ENCODE measurements around the gene COA1.
"Not testable (repeated sequence)": the region's sequence is repeated elsewhere in the genome, so short reads cannot be mapped to it uniquely, and the experiment has no call there.

Gene COA1

GRCh38 chr7:43726466-43726865, 2.9 kb downstream of the COA1 start:
- no peak for DNase-seq

GRCh38 chr7:43725251-43725650, 4.1 kb downstream of the COA1 start:
- no peak for DNase-seq

DNA sequence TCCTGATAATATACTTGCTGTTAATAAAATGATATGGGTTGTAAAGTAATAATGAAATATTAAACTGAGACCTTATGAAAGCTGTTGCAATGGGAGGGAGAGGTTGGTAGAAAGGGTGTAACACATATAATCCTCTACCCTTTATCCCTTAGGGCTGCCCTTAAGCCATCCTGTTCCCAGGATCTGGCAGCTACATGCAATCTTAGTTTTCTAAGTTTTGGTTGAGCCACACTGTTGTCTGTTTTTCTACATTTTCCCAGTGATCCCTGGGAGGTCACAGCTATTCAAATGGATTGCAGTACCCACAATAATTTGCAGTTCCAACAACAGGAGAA, 6.3 kb downstream of the COA1 start:
- no peak for DNase-seq

- DNase-seq = peak; percentile 18 to 64
Observed at GRCh38 chr7:43721193-43721806, 8.0 kb downstream of the COA1 start.

DNA sequence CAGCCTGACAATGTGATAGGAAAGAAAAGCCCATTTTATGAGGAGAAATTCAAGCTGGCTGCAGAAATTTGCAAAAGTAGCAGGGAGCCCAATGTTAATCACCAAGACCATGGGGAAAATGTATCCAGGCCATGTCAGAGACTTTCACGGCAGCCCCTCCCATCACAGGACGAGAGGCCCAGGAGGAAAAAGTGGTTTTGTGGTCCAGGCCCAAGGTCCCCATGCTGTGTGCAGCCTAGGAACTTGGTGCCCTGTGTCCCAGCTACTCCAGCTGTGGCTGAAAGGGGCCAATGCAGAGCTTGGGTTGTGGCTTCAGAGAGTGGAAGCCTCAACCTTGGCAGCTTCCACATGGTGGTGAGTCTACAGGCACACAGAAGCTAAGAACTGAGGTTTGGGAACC, 12.7 kb downstream of the COA1 start:
- no peak for DNase-seq

DNA sequence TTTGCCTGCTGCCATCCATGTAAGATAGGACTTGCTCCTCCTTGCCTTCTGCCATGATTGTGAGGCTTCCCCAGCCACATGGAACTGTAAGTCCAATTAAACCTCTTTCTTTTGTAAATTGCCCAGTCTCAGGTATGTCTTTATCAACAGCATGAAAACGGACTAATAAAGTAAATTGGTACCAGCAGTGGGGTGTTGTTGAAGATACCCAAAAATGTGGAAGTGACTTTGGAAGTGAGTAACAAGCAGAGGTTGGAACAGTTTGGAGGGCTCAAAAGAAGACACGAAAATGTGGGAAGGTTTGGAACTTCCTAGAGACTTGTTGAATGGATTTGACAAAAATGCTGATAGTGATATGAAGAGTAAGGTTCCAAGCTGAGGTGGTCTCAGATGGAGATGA, 13.4 kb downstream of the COA1 start:
- not testable (repeated sequence) for DNase-seq

DNA sequence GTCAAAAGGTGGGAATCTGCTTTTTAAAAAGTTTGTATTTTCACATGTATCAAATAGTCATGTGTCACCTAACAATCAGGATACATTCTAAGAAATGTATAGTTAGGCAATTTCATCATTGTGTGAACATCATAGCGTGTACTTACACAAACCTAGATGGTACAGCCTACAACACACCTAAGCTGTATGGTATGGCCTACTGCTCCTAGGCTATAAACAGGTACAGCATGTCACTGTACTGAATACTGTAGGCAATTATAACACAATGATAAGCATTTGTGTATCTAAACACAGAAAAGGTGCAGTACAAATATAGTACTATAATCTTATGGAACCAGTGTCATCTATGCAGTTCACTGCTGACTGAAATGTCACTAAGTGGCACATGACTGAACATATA, 17.8 kb downstream of the COA1 start:
- DNase-seq = no peak

DNA sequence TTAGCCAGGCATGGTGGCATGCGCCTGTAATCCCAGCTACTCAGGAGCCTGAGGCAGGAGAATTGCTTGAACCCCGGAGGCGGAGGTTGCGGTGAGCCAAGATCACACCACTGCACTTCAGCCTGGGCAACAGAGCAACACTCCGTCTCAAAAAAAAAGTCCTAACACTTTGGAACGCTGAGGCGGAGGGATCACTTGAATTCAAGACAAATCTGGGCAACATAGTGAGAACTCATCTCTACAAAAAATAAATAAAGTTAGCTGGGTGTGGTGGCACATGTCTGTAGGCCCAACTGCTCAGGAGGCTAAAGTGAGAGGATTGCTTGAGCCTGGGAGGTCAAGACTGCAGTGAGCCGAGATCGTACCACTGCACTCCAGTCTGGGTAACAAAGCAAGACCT, 21.3 kb downstream of the COA1 start:
- not testable (repeated sequence) for DNase-seq

- no peak for DNase-seq
Observed at GRCh38 chr7:43703573-43703972, 25.8 kb downstream of the COA1 start.

GRCh38 chr7:43702974-43703373, 26.3 kb downstream of the COA1 start:
- DNase-seq = no peak

DNA sequence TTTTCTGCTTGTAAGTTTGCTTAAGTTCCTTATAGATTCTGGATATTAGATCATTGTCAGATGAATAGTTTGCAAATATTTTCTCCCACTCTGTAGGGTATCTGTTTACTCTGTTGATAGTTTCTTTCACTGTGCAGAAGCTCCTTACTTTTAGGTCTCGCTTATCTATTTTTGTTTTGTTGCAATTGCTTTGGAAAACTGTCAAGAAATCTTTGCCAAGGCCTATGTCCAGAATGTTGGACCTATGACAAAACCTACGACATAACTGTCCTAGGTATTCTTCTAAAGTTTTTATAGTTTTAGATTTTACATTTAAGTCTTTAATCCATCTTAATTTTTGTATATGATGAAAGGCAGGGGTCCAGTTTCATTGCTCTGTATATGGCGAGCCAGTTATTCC, 27.4 kb downstream of the COA1 start:
- DNase-seq = no peak

GRCh38 chr7:43701500-43701854, 27.8 kb downstream of the COA1 start:
- no peak for DNase-seq

DNA sequence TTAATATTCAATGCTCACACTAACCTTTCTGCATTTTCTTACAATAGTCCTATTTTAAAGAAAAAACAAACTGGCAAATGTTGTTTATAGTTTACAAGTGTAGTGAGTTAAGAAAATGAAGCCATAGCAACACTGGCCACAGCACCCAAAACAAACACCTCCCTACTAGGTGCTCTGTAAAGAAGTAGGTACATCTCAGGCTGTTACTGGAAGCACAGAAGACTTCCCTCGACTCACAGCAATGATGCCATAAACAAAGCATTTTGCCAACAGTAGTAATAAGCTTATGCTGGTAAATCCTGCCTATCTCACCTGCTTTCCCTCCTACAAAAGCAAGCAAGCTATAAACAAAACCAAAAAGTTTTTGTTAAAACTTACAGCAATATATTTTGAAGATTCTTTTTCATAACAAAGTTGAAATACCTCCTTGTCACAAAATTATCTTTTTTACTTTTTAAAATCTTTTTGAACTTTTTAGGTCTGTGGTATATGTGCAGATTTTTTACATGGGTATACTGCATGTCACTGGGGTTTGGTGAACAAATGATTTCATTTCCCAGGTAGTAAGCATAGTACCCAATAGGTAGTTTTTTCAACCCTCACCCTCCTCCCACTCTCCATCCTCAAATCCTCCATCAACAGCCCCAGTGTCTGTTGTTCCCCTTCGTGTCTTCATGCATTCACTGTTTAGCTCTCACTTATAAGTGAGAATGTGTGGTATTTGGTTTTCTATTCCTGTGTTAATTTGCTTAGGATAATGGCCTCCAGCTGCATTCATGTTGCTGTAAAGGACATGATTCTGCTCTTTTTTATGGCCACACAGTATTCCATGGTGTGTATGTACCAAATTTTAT, 28.4 kb downstream of the COA1 start:
- DNase-seq = no peak

DNA sequence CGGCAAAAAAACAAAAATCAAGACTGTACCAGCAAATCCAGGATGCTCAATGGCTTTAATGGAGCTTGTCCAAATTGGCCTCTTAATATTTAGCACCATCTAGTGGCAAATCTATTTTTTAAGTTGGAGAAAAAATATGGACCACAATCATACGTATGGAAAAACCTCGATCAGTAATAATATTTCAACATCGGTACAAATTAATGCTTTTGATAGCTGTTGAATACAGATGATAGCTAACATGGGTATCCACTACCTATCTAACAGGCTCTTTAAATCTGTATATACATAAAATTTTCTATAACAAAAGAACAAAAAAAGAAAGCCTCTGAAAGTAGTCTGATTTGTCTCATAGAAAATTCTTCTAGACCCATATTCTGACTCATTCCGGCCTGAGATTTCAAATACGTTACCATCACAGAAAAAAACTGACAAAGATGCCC, 29.2 kb downstream of the COA1 start:
- DNase-seq = peak; percentile 32 to 64

GRCh38 chr7:43698460-43699255, 30.7 kb downstream of the COA1 start:
- no peak for DNase-seq

DNA sequence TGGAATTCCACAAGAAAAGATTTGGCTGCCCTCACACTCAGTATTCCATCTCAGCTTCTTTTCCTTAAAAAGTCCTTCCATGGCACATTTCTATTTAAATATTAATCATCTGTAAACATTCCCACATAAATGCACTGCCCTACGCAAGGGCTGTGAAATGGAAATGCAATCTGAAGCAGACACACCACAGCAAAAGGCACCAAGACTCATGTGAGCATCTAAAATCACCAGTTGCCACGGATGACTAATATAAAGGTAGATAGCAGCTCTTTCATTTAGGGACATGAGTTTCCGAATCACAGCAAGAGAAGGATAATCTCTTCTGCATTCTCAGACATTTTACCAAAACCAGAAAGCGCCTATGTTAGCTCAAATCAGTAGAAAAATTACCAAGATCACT, 31.6 kb downstream of the COA1 start:
- no peak for DNase-seq

DNA sequence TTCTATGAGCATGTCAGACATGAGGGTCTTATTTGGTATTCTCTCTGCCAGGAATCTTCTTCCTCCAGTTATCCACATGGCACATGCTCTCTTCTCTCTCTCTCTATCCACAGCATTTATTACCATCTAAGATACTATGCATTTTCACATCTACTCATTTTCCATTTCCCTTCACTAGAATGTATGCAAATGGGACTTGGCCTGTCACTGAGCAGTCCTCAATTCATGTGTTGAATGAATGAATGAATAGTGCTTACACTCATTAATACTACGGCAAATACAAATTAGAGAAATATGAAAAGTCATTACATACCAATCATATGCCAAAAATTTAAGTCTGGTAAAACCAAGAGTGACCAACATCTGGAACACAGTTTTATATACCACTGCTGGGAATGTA, 34.0 kb downstream of the COA1 start:
- no peak for DNase-seq

GRCh38 chr7:43694399-43694748, 34.9 kb downstream of the COA1 start:
- DNase-seq = no peak

GRCh38 chr7:43693687-43694398, 35.5 kb downstream of the COA1 start:
- no peak for DNase-seq

DNA sequence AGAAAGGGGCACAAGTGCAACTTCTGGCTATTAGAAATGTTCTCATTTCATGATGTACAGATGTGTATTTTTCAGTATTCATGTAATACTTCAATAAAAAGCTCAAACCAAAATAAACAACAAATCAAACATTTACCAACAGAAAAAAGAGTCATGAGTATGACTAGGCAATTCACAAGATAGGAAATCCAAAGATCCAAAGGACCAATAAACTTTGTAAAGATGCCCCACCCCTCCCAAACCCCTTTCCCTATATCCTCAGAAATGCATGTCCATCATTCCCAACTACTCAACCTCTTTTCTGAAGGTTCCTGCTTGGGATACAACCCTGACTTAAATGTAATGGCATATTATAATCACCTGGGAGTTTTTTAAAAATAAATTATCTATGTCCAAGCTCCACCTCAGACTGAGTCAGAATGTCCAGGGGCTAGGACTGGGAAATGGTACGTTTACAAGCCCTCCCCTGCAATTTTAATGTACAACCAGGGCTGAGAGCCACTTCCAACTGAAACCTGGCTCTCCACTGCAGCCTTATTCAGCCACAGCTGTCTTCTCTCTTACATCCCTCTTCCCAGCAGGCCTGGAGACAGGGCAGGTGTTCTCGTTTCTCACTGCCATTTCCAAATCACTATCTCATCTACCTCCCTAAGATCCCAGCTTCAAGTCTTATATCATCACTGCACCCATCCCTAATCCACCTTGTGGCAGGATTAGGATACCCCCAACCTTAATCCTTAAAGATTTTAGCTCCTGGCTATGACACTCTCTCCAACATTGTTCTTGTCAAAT, 36.5 kb downstream of the COA1 start:
- no peak for DNase-seq

DNA sequence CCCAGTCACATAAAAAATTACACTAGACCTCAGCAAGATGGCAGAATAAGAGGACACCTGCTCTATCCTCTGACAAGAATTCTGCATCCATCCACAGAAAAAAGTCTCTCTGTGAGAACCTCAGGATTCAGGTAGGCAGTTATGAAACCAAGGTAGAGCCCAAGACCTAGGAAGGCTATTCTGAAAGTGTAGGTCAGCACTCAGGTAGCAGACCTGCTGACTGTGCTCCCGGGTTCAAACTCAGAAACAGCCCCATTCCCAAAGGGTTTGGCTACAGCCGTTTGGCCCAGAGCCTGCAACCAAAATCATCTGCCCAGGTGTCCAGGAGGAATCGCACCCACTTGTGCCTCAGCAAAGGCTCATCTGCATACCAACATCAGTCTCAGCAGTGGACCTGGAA, 37.7 kb downstream of the COA1 start:
- DNase-seq = no peak

GRCh38 chr7:43689115-43689514, 40.2 kb downstream of the COA1 start:
- DNase-seq = peak; percentile 33 to 45

All from inflammatory macrophage (primary cell).